Measurements from ENCODE around the gene CEP104. TPM values are rescaled to one million over a fixed set of nuclear protein-coding genes. Genes with fewer than 3 reads are reported as not detected.

CEP104 gene
- total and polyA plus RNA-seq, 9 of the 15 experiments (the other 6 are each of a cell fraction or from before 2014, with no cell fraction given), result 11.2 to 63.4 (median 42.6) TPM

DNA sequence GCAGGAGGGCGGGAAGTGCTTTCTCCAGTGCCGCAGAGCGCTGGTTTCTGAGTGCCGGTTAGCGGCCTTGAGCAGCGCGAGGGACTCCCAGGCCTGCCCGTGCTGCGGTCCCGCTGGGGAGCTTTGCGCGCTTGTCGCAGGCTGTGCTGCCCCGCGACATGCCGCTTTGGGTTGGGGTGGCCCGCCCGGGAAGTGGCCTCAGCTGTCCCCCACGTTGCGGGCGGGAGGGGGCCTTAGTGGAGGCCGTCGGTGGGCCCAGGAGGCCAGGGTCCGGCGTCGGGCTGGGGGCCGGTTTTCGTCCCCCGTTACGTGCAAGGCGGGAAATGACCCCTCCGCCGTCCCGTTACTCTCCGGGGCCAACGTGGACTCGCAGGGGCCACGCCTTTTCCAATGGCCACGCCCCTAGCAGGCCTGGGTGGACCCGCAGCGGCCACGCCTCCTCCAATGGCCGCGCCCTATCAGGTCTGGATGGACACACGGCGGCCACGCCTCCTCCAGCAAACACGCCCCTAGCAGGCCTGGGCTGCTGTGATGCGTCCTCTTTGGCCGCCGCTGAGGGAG lies 44.0 kb upstream of the CEP104 start:
- in situ Hi-C loops (cut with MboI), result no loop called here
- TF ChIP-seq CREB1 (IDR thresholded peaks at IDR 0.05) (no peak), CREB1 (CRISPR knock-in tag; IDR thresholded peaks at IDR 0.05) (peak; percentile 47), LCOR (CRISPR knock-in tag; IDR thresholded peaks at IDR 0.05) (peak; percentile 9; the same call in 1 of the 2 replicates), ZBTB1 (CRISPR knock-in tag; IDR thresholded peaks at IDR 0.05; ENCODE audit: borderline replicate concordance, low read depth) (no peak), CAMTA2 (CRISPR knock-in tag; conservative IDR thresholded peaks at IDR 0.05) (peak; percentile 55; the same call in 1 of the 2 replicates), RBM14 (IDR thresholded peaks at IDR 0.05; ENCODE audit: borderline replicate concordance, insufficient read depth, low read depth, low read length) (no peak), PHB2 (IDR thresholded peaks at IDR 0.05; ENCODE audit: low read depth) (no peak), HDAC1 (IDR thresholded peaks at IDR 0.05) (peak in 1 of 2 experiments; percentile 95; a peak in 2 of 4 replicates), BDP1 (IDR thresholded peaks at IDR 0.05; ENCODE audit: insufficient read depth, insufficient read length) (no peak), HCFC1 (IDR thresholded peaks at IDR 0.05; ENCODE audit: low read depth, low read length) (0 out of 2 replicates have a peak, but pooled peaks have one; percentile 19), FIP1L1 (IDR thresholded peaks at IDR 0.05; ENCODE audit: low read depth, low read length, poor library complexity, severe bottlenecking) (no peak), RFX5 (IDR thresholded peaks at IDR 0.05; ENCODE audit: low read depth, low read length) (no peak), RBM25 (IDR thresholded peaks at IDR 0.05; ENCODE audit: low read depth, low read length, severe bottlenecking) (no peak)
- TF ChIP-seq, protein P1, sequence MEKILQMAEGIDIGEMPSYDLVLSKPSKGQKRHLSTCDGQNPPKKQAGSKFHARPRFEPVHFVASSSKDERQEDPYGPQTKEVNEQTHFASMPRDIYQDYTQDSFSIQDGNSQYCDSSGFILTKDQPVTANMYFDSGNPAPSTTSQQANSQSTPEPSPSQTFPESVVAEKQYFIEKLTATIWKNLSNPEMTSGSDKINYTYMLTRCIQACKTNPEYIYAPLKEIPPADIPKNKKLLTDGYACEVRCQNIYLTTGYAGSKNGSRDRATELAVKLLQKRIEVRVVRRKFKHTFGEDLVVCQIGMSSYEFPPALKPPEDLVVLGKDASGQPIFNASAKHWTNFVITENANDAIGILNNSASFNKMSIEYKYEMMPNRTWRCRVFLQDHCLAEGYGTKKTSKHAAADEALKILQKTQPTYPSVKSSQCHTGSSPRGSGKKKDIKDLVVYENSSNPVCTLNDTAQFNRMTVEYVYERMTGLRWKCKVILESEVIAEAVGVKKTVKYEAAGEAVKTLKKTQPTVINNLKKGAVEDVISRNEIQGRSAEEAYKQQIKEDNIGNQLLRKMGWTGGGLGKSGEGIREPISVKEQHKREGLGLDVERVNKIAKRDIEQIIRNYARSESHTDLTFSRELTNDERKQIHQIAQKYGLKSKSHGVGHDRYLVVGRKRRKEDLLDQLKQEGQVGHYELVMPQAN (IDR thresholded peaks at IDR 0.05; ENCODE audit: borderline replicate concordance), result peak; percentile 95
- TF ChIP-seq, protein P2, sequence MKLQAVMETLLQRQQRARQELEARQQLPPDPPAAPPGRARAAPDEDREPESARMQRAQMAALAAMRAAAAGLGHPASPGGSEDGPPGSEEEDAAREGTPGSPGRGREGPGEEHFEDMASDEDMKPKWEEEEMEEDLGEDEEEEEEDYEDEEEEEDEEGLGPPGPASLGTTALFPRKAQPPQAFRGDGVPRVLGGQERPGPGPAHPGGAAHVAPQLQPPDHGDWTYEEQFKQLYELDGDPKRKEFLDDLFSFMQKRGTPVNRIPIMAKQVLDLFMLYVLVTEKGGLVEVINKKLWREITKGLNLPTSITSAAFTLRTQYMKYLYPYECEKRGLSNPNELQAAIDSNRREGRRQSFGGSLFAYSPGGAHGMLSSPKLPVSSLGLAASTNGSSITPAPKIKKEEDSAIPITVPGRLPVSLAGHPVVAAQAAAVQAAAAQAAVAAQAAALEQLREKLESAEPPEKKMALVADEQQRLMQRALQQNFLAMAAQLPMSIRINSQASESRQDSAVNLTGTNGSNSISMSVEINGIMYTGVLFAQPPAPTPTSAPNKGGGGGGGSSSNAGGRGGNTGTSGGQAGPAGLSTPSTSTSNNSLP (IDR thresholded peaks at IDR 0.05; ENCODE audit: borderline replicate concordance, low read depth, low read length), result no peak
- TF ChIP-seq, protein P3, sequence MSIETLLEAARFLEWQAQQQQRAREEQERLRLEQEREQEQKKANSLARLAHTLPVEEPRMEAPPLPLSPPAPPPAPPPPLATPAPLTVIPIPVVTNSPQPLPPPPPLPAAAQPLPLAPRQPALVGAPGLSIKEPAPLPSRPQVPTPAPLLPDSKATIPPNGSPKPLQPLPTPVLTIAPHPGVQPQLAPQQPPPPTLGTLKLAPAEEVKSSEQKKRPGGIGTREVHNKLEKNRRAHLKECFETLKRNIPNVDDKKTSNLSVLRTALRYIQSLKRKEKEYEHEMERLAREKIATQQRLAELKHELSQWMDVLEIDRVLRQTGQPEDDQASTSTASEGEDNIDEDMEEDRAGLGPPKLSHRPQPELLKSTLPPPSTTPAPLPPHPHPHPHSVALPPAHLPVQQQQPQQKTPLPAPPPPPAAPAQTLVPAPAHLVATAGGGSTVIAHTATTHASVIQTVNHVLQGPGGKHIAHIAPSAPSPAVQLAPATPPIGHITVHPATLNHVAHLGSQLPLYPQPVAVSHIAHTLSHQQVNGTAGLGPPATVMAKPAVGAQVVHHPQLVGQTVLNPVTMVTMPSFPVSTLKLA (conservative IDR thresholded peaks at IDR 0.05), result peak; percentile 88 to 95

More for the DNA sequence above, 44.0 kb upstream of the CEP104 start:
- peak overlapping the region; percentile 92 to 98 for H3K9ac ChIP-seq (ENCODE audit: insufficient read depth in 1 of 2, low read depth in 2 of 2, low read length in 2 of 2)
- H3K9me3 ChIP-seq (replicated peaks; ENCODE audit: control insufficient read depth, insufficient read depth, low read depth, low read length), result no peaks in the 10 kb centered on the region
- DNase-seq (ENCODE audit: extremely low read depth in 1 of 4, low spot score in 3 of 4) (peak; percentile 98 to 100 (median 99)), ATAC-seq (peak; percentile 88), FAIRE-seq (peak; percentile 96)
- peak overlapping the region; percentile 74 for H3K4me3 ChIP-seq
- H3K9me1 ChIP-seq (ENCODE audit: control insufficient read depth, insufficient read depth, low read length), result no peaks in the 10 kb centered on the region
- no peaks in the 10 kb centered on the region for H3K27me3 ChIP-seq (ENCODE audit: control insufficient read depth in 2 of 2, insufficient read depth in 2 of 2, low read length in 2 of 2)
- H3K27ac ChIP-seq (ENCODE audit: extremely low read depth, low read depth, low read length), result peak overlapping the region; percentile 100
- POLR2A ChIA-PET, result interaction anchor here (0.6 to 1.6 kb wide), 9 partner anchors 10 to 328 kb away, joined by 3 to 8 read pairs (median 3); no protein-coding TSS in a partner anchor
- H3K36me3 ChIP-seq (ENCODE audit: control insufficient read depth, insufficient read depth, low read length), result peaks cover 8% of the 10 kb centered on the region; the same call in 2 of the 3 replicates
- H3K4me2 ChIP-seq (ENCODE audit: insufficient read depth, low read length), result peak overlapping the region; percentile 99
- no TSS peak for BruUV-seq (replicated peaks)
- H4K20me1 ChIP-seq (replicated peaks; ENCODE audit: control insufficient read depth, insufficient read depth, low read length), result peaks cover 6% of the 10 kb centered on the region; the same call in 1 of the 2 replicates
- CTCF ChIA-PET (ENCODE audit: low intra/inter-chr PET ratio), result no interaction called here
- peak overlapping the region; percentile 98 for H2AFZ ChIP-seq (ENCODE audit: low read depth, low read length)
- WGBS (ENCODE audit: insufficient coverage, low coverage, missing lambda C conversion rate), result 1% methylated on average over 50 of the region's 51 CpGs
- H3K4me1 ChIP-seq (replicated peaks in 1 of 2; ENCODE audit: control insufficient read depth in 2 of 2, insufficient read depth in 2 of 2, low read length in 2 of 2), result peaks cover 0 to 43% of the 10 kb centered on the region in 2 experiments; a peak in 4 of 5 replicates
- peaks cover 39% of the 10 kb centered on the region for H3K79me2 ChIP-seq (ENCODE audit: control insufficient read depth, insufficient read depth, low read length)
- intact Hi-C loops (cut with micrococcal nuclease), result loop anchor here (1.0 to 2.0 kb wide), 5 partner anchors 31 to 251 kb away; partner anchors contain the start of genes CEP104, DFFB, LRRC47 and WRAP73
